GM18502 (cell line): ENCODE measurements around the gene TYW1B.
"Not testable (repeated sequence)": the region's sequence is repeated elsewhere in the genome, so short reads cannot be mapped to it uniquely, and the experiment has no call there.

Experiments
- ATAC-seq: cut with Tn5 transposase; IDR thresholded peaks from one replicate; pipeline ENCODE4 v1.9.1; 2021; ENCODE audit warnings: mild to moderate bottlenecking; ENCODE audit not compliant: unreplicated experiment, poor library complexity

Gene TYW1B

DNA sequence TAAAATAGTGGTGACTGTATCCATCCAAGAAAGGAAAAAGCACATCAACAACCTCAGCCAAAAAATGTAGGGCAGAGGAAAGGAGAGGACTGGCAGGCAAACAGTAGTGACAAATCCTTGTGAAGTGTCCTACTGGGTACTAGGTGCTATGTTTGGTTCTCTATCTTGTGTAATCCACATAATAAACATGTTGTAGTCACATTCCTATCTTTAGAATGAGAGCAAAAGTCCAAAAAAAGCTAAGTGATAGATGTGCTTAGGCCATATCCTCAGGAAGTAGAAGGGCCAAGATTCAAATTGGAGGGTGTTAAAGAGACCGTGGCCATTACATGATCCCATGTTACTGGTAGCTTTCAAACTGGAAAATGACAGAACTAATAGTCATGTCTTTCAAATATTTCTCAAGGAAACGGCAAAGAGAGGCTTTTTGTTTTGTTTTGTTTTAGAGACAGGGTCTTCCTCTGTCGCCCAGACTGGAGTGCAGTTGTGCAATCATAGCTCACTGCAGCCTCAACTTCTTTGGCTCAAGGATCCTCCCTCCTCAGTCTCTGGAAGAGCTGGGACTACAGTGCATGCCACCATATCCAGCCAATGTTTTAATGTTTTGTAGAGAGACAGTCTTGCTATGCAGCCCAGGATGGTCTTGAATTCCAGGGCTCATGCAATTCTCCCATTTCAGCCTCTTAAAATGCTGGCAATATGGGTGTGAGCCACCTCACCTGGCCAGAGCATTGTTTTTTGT, 244.2 kb downstream of the TYW1B start:
- not testable (repeated sequence) for ATAC-seq

DNA sequence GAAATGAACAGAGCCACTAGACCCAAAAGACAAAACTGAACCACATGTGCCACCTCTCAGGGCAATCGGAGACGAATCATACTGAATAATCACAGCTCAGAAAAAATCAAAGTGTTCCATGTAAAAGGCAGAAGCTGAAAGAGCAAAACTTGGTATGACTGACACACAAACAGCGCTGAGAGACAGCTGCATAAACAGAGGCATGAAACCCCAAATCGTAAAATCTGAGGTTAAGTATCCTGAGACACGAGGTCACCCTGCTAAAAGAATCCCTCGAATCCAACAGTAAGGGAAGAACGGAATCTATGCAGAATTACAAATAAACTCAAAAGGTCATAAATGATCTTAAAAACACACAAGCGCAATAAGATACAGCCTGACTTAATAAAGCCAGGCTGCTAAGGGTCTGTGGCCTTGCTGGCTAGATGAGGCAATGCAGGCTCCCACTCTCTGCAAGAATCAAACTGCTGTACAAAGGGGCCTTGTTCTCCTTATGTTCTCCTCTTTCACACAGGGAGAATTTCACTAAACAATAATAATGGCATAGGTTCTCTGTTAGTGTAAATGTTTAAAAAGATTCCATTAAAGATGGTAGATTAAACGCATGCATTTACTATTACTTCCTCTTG, 247.7 kb downstream of the TYW1B start:
- not testable (repeated sequence) for ATAC-seq

DNA sequence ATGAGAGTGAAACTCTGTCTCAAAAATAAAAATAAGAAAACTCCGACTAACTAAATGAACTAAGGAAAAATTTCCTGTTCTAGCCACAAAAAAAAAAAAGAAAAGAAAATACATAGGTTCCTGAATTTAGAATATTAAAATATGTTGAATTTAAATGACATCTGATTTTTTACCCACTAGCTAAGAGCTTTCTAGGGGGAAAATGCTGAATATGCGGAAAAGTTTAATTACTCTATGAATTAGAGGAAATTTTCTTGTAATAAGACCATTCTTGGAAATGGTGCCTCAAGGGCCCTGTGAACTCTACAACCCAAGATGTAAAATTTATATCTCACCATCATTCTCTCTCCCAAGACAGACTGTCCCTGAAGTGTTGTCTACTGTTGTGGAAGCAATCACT, 250.9 kb downstream of the TYW1B start:
- no peak for ATAC-seq

DNA sequence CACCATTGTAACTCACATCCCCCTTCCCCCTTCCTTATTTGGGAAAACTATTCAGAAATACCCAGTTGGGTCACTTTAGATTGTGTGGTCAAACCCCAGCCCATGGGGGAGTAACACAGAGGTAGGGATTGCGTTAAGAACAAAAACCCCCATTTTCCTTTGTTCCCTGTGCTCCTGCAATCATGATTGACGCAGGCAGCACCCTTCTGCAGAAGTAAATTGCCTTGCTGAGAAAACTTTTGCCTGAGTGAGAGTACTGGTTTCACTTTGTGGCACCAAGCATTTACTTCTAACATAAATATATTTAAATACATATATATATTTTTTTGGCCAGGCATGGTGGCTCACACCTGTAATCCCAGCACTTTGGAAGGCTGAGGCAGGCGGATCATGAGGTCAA, 266.0 kb downstream of the TYW1B start:
- ATAC-seq: not testable (repeated sequence)

DNA sequence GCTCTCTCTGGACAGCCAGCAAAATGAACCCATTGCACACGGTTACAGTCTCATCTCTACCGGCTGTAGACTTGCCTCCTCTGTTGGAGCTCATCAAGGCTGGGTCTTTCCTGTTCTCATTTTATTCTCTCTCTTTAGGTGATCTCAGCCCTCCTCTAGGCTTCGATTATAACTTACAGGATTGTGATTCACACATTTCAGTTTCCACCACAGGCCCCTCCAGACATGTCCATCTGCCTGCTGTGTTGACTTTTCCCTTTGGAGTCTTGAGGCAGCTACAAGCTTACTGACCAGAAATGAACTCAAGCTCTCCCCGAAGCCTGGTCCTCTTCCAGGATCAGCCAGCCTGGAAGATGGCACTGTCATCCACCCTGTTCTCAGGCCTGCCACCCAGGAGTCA, 268.5 kb downstream of the TYW1B start:
- ATAC-seq: not testable (repeated sequence)

DNA sequence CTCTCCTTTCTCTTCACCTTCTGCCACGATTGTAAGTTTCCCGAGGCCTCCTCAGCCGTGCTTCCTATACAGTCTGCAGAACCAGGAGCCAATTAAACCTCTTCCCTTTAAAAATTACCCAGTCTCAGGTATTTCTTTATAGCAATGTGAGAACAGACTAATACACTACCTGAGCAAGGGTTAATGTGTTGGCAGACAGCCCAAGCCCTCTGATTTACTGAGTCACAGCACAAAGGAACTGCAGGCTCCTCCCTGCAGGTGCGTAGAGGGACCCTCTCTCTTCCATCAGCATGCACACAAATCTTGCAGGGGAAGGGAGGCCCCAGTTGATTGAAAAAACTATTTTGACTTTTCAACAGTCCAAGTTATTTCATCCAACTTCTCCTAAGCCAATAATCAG, 271.3 kb downstream of the TYW1B start:
- not testable (repeated sequence) for ATAC-seq

DNA sequence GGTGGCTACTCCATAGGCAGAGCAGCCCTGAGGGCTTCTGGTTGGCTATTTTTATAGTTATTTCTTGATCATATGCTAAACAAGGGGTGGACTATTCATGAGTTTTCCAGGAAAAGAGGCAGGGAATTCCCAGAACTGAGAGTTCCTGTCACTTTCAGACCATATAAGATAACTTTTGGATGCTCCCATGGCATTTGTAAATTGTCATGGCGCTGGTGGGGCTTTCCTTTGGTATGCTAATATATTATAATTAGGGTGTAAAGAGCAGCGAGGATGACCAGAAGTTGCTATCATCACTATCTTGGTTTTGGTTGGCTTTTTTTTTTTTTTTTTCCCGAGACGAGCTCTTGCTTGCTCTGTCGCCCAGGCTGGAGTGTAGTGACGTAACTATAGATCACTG, 272.8 kb downstream of the TYW1B start:
- not testable (repeated sequence) for ATAC-seq

DNA sequence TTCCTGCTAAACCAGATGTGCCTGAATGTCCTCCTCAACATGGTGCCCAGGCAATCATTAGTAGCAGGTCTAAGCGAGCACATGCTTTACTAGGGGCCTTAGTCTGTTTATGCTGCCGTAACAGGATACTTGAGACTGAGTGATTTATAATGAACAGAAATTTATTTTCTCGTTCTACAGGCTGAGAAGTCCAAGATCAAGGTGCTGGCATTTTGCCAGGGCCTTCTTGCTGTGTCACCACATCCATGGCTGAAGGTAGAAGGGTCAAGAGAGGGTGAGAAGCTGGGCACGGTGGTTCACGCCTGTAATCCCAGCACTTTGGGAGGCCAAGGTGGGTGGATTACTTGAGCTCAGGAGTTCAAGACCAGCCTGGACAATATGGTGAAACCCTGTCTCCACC, 273.6 kb downstream of the TYW1B start:
- not testable (repeated sequence) for ATAC-seq

DNA sequence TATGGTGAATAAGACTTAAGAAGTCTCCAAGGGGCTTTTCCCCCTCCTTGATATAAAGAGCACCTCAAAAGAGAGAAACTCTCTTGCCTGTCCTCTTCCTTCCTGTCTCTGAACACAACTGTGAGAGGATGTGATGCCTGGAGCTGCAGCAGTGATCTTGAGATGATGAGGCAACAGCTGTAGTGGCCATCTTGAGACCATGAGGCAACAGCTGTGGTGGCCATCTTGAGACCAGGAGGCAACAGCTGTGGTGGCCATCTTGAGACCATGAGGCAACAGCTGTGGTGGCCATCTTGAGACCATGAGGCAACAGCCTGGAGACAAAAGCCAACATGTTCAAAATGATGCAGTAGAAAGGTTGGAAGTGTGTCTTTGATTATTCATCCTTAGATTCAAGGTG, 277.5 kb downstream of the TYW1B start:
- ATAC-seq: not testable (repeated sequence)

DNA sequence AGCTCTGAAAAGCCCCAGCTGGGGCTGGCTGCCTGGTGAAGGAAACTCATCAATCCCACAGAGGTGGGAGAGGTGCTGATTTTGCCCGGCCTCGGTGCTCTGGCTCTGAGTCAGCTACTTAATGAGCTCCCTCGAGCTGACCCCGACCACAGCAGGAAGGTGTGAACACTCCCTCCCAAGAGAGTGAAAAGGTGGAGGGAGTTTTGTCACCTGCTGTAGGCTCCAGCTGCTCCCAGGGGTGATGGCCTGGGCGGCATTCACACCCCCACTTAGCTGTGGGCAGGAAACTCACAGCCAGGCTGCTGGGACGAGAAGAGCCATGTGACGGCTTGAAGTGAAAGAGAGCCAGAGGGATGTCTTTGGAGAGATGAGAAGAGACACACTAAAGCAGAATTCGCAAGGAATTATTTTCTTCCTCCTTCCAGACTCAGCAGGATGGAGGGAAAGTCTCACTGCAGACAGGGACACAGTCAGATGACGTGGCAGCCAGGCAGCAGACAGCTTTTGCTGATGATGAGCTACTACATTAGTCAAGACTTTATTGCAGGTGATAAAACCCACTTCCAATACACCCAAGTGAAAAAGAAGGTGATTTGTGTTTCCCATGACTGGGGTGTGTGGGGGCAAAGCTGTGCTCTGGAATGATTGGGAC, 281.3 kb downstream of the TYW1B start:
- not testable (repeated sequence) for ATAC-seq

DNA sequence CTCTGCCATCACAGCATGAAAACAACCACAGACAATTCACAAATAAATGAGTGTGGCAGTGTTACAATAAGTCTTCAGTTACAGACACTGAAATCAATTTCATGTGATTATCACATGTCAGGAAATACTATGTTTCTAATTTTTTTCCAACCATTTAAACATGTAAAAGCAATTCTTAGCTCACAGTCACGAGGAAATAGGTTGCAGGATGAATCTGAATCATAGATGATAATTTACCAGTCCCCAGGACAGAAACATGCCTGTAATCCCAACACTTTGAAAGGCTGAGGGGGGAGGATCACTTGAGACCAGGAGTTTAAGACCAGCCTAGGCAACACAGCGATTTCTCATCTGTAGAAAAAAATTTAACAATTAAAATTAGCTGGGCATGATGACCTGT, 283.5 kb downstream of the TYW1B start:
- ATAC-seq: not testable (repeated sequence)

DNA sequence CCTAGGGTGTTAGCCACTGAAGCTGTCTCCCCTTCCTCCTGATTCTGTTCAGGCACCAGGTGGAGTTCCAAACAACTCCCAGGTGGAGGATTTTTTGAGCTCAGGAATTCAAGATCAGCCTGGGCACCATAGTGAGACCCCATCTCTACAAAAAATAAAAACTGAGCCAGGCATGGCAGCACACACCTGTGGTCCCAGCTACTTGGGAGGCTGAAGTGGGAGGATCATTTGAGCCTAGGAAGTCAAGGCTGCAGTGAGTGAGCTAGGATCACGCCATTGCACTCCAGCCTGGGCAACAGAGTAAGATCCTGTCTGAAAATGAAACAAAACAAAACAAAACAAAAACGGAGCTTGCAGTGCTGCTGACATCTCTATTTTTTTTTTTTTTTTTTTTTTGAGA, 287.1 kb downstream of the TYW1B start:
- no peak for ATAC-seq

DNA sequence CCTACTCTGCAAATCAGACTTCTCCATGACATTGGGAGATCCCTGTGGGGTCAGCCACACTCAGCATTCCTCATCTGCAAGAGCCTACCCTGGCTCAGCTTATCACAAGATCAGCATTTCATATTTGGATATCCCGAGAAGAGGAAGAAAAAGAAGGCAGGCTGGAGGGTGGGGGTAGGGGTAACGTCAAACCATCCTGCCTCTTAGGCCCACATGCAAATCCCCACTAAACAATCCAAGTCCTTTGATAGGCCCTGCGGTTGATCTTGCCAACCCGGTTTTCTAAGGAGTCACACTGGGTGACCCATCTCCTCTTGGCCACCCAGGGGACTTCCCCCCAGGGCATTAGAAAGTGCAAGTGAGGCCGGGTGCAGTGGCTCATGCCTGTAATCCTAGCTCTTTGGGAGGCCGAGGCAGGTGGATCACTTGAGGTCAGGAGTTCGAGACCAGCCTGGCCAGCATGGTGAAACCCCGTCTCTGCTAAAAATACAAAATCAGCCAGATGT, 287.8 kb downstream of the TYW1B start:
- ATAC-seq: no peak

DNA sequence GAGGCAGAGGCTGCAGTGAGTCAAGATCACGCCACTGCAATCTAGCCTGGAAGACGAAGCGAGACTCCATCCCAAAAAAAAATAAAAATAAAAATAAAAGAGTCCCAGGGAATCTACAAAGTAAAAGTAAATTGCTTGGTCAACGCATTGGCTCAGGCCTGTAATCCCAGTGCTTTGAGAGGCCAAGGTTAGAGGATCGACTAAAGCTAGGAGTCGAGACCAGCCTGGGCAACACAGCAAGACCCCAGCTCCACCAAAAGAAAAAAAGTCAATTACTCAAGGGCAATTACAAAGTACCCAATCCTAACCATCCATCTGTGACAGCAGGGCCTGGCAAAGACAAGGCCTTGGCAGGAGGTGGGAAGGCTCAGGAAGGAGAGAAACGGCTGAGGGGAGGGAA, 288.3 kb downstream of the TYW1B start:
- no peak for ATAC-seq

DNA sequence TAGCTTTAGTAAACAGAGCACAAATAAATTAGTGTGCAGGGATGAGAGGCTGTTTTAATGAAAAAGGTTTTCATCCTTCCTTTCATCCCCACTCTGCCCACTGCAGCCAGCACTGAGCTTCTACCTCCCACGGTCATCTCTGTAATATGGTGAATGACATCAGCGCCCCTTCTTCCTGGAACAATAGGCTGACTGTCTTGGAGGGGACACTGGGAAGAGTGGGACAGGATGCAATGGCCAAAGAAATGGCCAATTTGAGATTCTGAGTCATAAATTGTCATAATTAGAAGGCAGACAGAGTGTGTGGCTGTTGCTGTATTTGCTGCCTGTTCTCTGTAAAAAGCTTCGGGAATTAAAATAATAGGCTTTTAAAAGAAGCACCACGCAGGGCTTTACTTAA, 289.1 kb downstream of the TYW1B start:
- no peak for ATAC-seq

DNA sequence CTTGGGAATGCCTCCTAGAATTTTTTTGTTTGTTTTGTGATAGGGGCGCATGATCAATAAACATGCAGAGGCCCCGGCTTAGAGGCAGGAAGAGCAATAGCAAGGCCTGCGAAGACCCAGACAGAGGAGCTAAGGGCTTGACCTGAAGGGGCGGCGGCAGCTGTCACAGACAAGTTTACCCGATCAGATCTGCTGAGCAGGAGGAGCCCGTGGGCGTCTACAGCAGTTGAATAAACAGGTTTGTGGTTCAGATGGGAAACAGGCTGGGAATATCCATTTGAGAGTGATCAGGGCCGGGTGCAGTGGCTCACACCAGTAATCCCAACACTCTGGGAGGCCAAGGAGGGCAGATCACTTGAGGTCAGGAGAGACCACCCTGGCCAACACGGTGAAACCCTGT, 289.9 kb downstream of the TYW1B start:
- ATAC-seq: no peak

DNA sequence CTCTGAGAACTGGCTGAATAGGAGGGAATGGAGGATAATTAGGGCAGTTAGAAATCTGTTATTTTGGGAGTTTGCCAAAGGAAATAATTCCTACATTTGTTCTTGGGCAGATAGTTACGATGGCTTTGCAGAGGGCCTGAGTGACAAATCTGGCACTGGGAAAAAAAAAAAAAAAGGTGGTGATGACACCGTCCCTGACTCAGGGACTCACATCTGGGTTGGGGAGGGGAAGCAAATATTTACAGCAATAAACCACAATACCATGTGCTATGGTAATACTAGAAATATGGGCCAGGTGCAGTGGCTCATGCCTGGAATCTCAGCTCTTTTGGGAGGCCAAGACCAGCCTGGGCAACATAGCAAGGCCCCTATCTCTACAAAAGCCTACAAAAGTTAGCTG, 292.0 kb downstream of the TYW1B start:
- not testable (repeated sequence) for ATAC-seq

DNA sequence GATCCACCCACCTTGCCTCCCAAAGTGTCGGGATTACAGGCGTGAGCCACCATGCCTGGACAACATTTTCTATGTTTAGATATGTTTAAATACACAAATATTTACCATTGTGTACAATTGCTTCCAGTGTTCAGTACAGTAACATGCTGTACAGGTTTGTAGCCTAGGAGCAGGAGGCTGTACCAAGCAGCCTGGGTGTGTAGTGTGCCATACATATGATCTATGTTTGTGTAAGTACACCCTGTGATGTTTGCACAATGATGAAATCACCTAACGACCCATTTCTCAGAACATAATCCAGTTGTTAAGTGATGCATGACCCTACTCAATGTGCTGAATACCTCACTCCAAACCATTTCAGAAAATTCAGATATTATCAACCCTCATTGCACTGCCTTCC, 297.0 kb downstream of the TYW1B start:
- ATAC-seq: not testable (repeated sequence)
